ENCODE data around the gene NLN. TPM values are rescaled to one million over a fixed set of nuclear protein-coding genes. Genes with fewer than 3 reads are reported as not detected.

Gene NLN
- total and polyA plus RNA-seq, 2 of the 4 experiments (the other 2 are of a cell fraction): 19.1 to 37.1 TPM

DNA sequence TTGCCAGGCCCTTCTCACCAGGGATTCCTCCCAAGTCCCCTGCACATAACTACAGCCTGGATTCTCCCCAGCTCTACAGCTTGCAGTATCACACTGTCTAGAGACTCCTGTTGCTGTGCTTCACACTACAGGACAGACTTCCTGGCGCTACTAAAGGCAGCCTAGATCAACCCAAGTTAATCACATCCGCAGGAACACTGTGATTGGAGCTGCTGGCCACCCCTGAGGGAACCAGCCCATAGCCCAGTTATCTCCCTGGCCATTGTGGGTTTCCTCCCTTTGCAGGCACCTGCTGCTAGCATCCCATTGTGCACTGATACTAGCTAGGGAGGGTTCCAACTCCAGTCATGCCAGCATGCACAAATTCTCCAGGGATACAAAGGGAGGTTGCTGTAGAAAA lies 53.5 kb downstream of the NLN start:
- no peaks in the 10 kb centered on the region for H3K27me3 ChIP-seq (ENCODE audit: control insufficient read depth, insufficient read depth, low read length)
- H3K4me3 ChIP-seq (ENCODE audit: insufficient read depth, low read depth, low read length): no peak overlapping the region
- ChIA-PET CTCF (interaction anchor here (0.6 kb wide), 1 partner anchor 12 kb away, joined by 4 read pairs; no protein-coding TSS in a partner anchor), POLR2A (ENCODE audit: unreplicated experiment) (no interaction called here)
- H3K14ac ChIP-seq (replicated peaks; ENCODE audit: low read depth, low read length): no peak overlapping the region
- no peak for ATAC-seq (ENCODE audit: low read depth)
- H2BK20ac ChIP-seq (ENCODE audit: low read depth, low read length): no peak overlapping the region; the same call in 1 of the 2 replicates
- peak overlapping the region; percentile 6; the same call in 1 of the 2 replicates for H2BK120ac ChIP-seq (ENCODE audit: low read depth, low read length)
- H3K9me1 ChIP-seq (ENCODE audit: insufficient read depth, low read length): peaks cover 10% of the 10 kb centered on the region
- no peak overlapping the region for H4K8ac ChIP-seq (ENCODE audit: low read depth in 2 of 2, low read length in 2 of 2)
- no TSS peak for BruUV-seq (replicated peaks)
- H3K56ac ChIP-seq (ENCODE audit: extremely low read depth, insufficient read depth, low read length): no peak overlapping the region
- H4K91ac ChIP-seq (ENCODE audit: insufficient read depth, low read depth, low read length): peak overlapping the region; percentile 59; the same call in 1 of the 2 replicates
- dilution Hi-C loops (cut with HindIII; ENCODE audit: low sequenced_read_pairs, unreplicated experiment) (no loop called here), intact Hi-C loops (cut with micrococcal nuclease) (no loop called here), in situ Hi-C loops (cut with MboI; ENCODE audit: low sequenced_read_pairs) (no loop called here)
- H2BK5ac ChIP-seq (ENCODE audit: low read depth, low read length, poor library complexity, severe bottlenecking): peak overlapping the region; percentile 36
- H3K18ac ChIP-seq (ENCODE audit: low read depth, low read length): no peak overlapping the region; the same call in 1 of the 2 replicates
- no peak overlapping the region for H3K4me2 ChIP-seq (ENCODE audit: low read depth, low read length)
- H3K23ac ChIP-seq (ENCODE audit: low read depth, low read length): no peak overlapping the region
- H2AFZ ChIP-seq (replicated peaks; ENCODE audit: low read length, poor library complexity): no peak overlapping the region
- H2AK5ac ChIP-seq (ENCODE audit: low read depth, low read length): peak overlapping the region; percentile 79
- H3K9ac ChIP-seq (ENCODE audit: low read depth, low read length): no peak overlapping the region
- H4K20me1 ChIP-seq (ENCODE audit: insufficient read depth, low read length): no peaks in the 10 kb centered on the region
- peaks cover 7 to 28% of the 10 kb centered on the region in 2 experiments for H3K79me1 ChIP-seq (ENCODE audit: low read depth in 1 of 2, low read length in 2 of 2)
- peak overlapping the region; percentile 41 for H3K4ac ChIP-seq (ENCODE audit: low read depth, low read length)
- no peak for DNase-seq
- TF ChIP-seq FOS (IDR thresholded peaks at IDR 0.05; ENCODE audit: low read depth, low read length) (no peak), BHLHE40 (IDR thresholded peaks at IDR 0.05; ENCODE audit: low read depth, low read length) (no peak), MXI1 (IDR thresholded peaks at IDR 0.05; ENCODE audit: borderline replicate concordance, low read depth, low read length) (no peak), RCOR1 (IDR thresholded peaks at IDR 0.05; ENCODE audit: insufficient replicate concordance, low read length) (no peak), NFE2L2 (IDR thresholded peaks at IDR 0.05; ENCODE audit: low read depth, low read length) (no peak), CEBPB (IDR thresholded peaks at IDR 0.05; ENCODE audit: low read depth, low read length) (no peak), MAZ (IDR thresholded peaks at IDR 0.05; ENCODE audit: borderline replicate concordance, low read depth, low read length) (no peak)
- TF ChIP-seq, protein P1, sequence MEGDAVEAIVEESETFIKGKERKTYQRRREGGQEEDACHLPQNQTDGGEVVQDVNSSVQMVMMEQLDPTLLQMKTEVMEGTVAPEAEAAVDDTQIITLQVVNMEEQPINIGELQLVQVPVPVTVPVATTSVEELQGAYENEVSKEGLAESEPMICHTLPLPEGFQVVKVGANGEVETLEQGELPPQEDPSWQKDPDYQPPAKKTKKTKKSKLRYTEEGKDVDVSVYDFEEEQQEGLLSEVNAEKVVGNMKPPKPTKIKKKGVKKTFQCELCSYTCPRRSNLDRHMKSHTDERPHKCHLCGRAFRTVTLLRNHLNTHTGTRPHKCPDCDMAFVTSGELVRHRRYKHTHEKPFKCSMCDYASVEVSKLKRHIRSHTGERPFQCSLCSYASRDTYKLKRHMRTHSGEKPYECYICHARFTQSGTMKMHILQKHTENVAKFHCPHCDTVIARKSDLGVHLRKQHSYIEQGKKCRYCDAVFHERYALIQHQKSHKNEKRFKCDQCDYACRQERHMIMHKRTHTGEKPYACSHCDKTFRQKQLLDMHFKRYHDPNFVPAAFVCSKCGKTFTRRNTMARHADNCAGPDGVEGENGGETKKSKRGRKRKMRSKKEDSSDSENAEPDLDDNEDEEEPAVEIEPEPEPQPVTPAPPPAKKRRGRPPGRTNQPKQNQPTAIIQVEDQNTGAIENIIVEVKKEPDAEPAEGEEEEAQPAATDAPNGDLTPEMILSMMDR (conservative IDR thresholded peaks at IDR 0.05; ENCODE audit: low read depth, low read length): no peak
- TF ChIP-seq, protein P2, sequence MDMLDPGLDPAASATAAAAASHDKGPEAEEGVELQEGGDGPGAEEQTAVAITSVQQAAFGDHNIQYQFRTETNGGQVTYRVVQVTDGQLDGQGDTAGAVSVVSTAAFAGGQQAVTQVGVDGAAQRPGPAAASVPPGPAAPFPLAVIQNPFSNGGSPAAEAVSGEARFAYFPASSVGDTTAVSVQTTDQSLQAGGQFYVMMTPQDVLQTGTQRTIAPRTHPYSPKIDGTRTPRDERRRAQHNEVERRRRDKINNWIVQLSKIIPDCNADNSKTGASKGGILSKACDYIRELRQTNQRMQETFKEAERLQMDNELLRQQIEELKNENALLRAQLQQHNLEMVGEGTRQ (IDR thresholded peaks at IDR 0.05; ENCODE audit: low read depth, low read length): no peak
- no peak overlapping the region for H3K27ac ChIP-seq (ENCODE audit: insufficient read depth, low read length)
- H2AK9ac ChIP-seq (replicated peaks; ENCODE audit: low read depth, low read length, poor library complexity): peak overlapping the region; percentile 33
- H4K5ac ChIP-seq (ENCODE audit: low read depth, low read length): no peak overlapping the region
- WGBS, 2 experiments (ENCODE audit: extremely low coverage in 2 of 2, insufficient read length in 1 of 2): 90% methylated on average over 2 of the region's 2 CpGs; no CpG with 5 or more reads in 1 of the 2 experiments
- H3K36me3 ChIP-seq (ENCODE audit: control insufficient read depth, insufficient read depth, low read length): no peaks in the 10 kb centered on the region; the same call in 1 of the 2 replicates
- H3K4me1 ChIP-seq (ENCODE audit: control insufficient read depth, insufficient read depth, low read length): peaks cover 16% of the 10 kb centered on the region
- H2BK15ac ChIP-seq (ENCODE audit: low read depth, low read length): peak overlapping the region; percentile 30; the same call in 1 of the 3 replicates
- no peaks in the 10 kb centered on the region for H3K9me3 ChIP-seq (ENCODE audit: control insufficient read depth, insufficient read depth, low read length)
